Measurements from ENCODE around the gene FAF2.
A peak's percentile ranks its signal among the peaks of the same experiment; 100 is the strongest.

FAF2 gene

DNA sequence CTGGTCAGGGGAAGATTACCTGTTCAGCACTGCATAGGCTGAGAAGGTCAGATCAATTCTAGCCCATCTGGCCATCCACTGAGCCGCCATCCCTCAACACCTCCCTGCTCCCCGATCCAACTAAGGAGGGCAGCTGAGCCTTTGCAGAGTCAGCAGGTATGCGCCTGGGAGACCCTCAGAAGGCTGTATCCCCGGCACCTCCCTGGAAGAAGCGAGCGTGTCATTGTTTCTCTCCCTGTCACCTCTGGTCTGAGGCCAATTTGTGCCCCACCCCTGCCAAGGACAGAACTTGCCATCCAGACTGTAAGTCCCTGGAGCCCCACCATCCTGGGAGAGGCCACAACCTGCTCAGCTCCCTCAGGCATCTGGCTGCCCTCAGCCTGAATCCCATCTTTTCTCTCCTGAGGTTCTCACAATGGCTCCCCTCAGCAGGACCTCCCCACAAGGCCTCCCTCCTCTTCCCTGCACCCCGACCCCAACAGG, 34.4 kb upstream of the FAF2 start:
- no peak for TF ChIP-seq CTCF (IDR thresholded peaks at IDR 0.05; ENCODE audit: low read depth, low read length)
- H3K4me3 ChIP-seq (replicated peaks in 1 of 2; ENCODE audit: low read depth in 2 of 2, low read length in 2 of 2): no peak overlapping the region
- DNase-seq (ENCODE audit: low read depth in 2 of 2): no peak

DNA sequence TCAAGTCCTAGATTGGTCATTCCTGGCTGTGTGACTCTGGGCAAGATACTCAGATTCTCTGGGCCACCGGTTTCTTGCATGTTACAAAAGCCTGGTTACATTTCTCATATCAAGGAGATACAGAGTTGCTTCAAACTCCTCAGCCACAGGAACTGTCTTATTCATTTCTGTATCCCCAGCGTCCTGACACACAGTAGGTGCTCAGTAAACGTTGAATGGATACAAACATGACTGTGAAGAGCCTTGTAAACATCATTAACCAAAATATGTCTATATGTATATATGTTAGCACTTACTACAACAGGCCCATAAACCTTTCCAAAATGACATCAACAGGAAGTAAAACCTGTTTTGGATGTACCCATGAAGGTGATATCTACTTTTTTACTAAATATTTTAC, 33.5 kb upstream of the FAF2 start:
- no peak for TF ChIP-seq CTCF (IDR thresholded peaks at IDR 0.05; ENCODE audit: low read depth, low read length)
- DNase-seq (ENCODE audit: low read depth in 2 of 2): no peak
- H3K4me3 ChIP-seq (replicated peaks in 1 of 2; ENCODE audit: low read depth in 2 of 2, low read length in 2 of 2): no peak overlapping the region

- DNase-seq (ENCODE audit: low read depth in 2 of 2): no peak
- TF ChIP-seq CTCF (IDR thresholded peaks at IDR 0.05; ENCODE audit: low read depth, low read length): no peak
- peak overlapping the region; percentile 72 to 86 for H3K4me3 ChIP-seq (replicated peaks in 1 of 2; ENCODE audit: low read depth in 2 of 2, low read length in 2 of 2)
These were observed 32.8 kb upstream of the FAF2 start for GRCh38 chr5:176415240-176415951.

DNA sequence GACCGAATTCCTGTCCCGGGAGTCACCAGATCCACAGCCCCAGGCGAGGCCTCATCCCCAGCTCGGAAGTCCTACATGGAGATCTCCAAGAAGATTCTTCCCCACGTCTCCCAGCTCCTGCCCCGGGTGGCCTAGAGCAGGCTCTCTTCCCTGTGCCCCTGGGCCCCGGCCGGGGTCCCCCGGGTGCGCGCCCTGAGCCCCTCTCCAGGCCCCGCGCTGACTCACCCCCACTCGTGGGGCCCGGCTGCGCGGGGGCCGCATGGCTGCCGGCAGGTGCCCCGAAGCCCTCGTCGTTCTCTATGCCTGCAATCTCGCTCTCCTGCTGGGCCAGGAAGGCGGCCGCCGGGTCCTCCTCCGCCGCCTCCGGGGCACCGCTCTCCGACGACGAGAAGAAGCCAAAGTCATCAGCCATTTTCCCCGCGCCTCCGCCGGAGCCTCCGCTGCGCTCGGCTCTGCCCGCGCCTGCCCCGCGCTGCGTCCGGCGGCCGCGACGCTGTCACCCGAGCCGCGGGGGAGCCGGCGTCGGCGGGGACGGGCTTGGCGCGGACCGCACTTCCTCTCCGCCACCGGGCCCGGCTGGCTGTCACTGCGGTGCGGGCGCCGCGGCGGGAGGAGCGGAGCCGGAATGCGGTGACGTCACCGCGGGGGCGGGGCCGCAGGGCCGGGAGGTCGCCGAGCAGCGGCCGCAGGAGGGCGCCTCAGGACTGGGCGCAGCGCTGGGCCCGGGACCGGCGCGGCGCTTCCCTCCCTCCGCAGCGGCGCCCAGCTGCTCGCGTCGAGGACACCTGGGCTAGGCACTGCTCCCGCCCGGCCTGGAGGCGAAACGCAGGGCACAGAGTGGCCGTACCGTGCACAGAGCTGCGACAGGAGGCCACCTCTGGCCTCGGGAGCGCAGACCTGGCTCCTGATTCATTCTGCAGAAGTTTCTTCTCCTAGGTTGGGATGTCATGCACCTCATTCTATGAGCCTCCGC, 31.9 kb upstream of the FAF2 start, which contains the start of gene CLTB:
Gene CLTB (minus strand): TSS at position 588 of the 973 bp plus-strand sequence. CDS start 176 bp downstream, at position 412.
- peak; percentile 80 to 88 for DNase-seq (ENCODE audit: low read depth in 2 of 2)
- TF ChIP-seq CTCF (IDR thresholded peaks at IDR 0.05; ENCODE audit: low read depth, low read length): peak; percentile 16
- H3K4me3 ChIP-seq (replicated peaks in 1 of 2; ENCODE audit: low read depth in 2 of 2, low read length in 2 of 2): peak within 1 kb of the TSS; percentile 72 to 86

DNA sequence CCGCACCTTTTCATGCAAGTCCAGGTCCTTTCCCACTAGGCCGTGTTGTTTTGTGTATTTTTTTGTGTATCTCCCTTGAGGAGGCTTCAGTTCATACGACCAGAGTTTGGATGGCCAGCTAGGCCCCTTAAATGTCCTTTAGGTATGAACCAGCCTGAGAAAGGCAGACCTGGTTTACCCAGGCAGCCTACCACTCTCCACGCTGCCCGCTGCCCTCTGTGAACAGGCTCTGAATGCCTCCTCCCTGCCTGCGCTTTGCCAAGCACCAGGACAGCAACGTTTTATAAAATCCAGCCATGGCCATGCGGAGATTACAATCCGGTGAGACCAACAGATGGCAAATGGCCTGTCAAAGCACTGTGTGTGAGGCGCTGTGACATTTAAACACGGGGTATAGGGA, 31.2 kb upstream of the FAF2 start:
- H3K4me3 ChIP-seq (replicated peaks in 1 of 2; ENCODE audit: low read depth in 2 of 2, low read length in 2 of 2): no peak overlapping the region
- DNase-seq (ENCODE audit: low read depth in 2 of 2): no peak
- TF ChIP-seq CTCF (IDR thresholded peaks at IDR 0.05; ENCODE audit: low read depth, low read length): no peak

GRCh38 chr5:176418251-176418650, 29.9 kb upstream of the FAF2 start:
- TF ChIP-seq CTCF (IDR thresholded peaks at IDR 0.05; ENCODE audit: low read depth, low read length): no peak
- peak in 1 of 2 donors; percentile 24 for DNase-seq (ENCODE audit: low read depth in 2 of 2)
- no peak overlapping the region for H3K4me3 ChIP-seq (replicated peaks in 1 of 2; ENCODE audit: low read depth in 2 of 2, low read length in 2 of 2)
